ENCODE data around the gene AKAP5.
"Not testable (repeated sequence)": the region's sequence is repeated elsewhere in the genome, so short reads cannot be mapped to it uniquely, and the experiment has no call there.

AKAP5 gene

GRCh38 chr14:64502887-64503433 is 37.7 kb downstream of the AKAP5 start:
- no peak for DNase-seq

- peak; percentile 96 for DNase-seq
Measured at GRCh38 chr14:64503434-64504309, 38.4 kb downstream of the AKAP5 start, which contains the start of gene ZBTB25. Gene ZBTB25 (minus strand): TSS chr14:64503838. CDS start chr14:64490533, 13,305 bp downstream.

GRCh38 chr14:64504310-64504896 is 39.1 kb downstream of the AKAP5 start, which contains the start of gene ZBTB1:
Gene ZBTB1 (plus strand): TSS chr14:64504770. CDS start chr14:64521505, 16,735 bp downstream.
- DNase-seq = peak; percentile 90

- peak; percentile 89 for DNase-seq
Measured at GRCh38 chr14:64504897-64505794, 39.8 kb downstream of the AKAP5 start.

DNA sequence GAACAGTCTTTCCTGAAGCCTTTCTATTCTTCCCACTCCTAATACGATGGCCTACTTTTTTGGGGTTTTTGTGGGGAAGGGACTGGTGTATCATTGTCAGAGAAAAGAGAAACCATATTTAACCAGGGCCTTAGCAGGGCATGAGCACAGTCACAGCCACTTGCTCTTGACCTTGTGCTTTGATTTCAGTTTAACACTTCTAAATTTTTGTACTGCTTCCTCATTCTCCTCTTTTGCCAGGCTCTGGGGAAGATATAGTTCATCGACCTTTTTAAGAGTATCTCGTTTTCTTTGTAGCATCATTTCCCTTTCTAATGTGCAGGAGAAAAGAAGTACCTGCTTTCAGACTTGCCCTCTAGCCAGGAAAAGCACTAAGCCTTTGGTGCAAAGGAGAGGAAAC is 41.4 kb downstream of the AKAP5 start:
- no peak for DNase-seq

DNA sequence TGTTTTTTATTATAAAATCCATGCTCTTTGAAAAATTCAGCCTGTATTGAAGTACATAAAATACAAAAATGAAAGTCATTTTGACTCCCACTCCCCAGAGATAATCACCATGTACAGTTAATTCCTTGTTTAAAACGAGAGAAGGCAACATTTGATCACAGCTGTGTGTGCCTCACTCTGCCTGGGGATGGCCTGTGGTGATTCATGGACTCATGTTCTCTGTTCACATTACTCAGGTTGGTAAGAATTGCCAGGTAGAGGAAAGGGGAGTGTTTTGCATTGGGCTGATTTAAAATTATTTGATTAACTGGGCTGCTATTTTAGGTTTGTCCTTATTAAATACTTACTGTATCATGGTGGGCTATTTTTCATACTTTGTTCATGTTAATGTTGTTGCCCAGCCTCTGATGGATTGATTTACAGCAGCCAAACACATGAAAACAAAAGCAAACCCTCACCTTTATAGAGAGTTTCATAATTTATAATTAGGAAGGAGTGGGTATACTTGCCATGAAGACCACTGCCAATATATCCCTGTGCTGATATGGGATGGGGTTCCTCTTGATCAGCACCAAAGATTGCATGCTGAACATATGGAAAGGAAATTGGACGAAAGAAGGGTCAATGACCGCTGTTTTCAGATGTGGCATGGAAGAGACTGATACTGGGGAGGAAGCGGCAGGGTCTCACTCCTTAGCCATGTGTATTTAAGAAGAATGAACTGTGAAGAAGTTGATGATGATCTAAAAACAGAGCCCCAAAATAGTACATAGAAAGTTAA is 42.3 kb downstream of the AKAP5 start:
- DNase-seq = no peak

GRCh38 chr14:64508215-64508776 is 43.0 kb downstream of the AKAP5 start:
- DNase-seq = no peak

DNA sequence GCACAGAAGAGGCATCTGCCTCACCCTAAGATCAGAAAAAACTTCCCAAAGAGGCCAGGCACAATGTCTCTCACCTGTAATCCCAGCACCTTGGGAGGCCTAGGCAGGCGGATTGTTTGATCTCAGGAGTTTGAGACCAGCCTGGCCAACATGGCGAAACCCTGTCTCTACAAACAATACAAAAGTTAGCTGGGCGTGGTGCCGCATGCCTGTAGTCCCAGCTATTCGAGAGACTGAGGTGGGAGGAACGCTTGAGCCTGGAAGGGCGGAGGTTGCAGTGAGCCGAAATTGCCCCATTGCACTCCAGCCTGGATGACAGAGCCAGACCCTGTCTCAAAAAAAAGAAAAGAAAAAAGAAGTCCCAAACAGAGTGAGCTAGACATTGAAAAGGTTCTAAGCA is 43.7 kb downstream of the AKAP5 start:
- DNase-seq = no peak

GRCh38 chr14:64510825-64511671 is 45.7 kb downstream of the AKAP5 start:
- peak; percentile 71 for DNase-seq

DNA sequence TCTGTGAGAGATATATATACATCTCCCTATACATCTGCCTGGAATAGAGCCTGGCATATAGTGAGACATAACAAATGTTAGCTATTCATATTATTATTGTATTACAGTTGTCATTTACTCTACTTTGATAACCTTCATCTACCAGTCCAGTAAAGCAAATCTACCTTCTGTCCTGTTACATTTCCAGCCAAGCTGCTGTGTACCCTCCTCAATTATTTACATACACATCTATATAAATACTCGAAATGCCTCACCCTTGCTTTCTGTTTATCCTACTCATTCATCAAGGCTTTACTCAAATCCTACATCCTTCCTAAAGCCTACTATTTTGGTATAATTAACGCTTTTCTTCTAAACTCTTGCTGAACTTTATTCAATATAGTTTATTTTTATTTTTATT is 48.0 kb downstream of the AKAP5 start:
- no peak for DNase-seq

DNA sequence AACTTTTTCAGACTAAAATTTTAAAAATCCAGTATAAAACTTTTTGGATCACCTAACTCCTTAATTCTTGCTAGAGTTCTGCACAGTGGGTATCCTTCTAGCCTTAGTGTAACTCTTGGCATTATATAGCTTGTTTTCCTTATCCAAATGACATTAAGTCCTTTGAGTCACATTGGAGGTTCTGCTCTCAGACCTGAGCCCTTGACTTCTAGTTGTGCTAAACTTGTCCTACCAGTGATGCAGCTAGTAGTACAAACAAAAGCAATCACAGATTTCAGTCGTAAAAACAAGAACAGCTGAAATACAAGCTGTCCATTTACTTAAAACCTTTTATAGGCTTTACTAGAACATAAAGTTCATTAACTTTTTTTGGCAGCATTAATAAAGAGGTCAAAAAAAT is 49.8 kb downstream of the AKAP5 start:
- no peak for DNase-seq

DNA sequence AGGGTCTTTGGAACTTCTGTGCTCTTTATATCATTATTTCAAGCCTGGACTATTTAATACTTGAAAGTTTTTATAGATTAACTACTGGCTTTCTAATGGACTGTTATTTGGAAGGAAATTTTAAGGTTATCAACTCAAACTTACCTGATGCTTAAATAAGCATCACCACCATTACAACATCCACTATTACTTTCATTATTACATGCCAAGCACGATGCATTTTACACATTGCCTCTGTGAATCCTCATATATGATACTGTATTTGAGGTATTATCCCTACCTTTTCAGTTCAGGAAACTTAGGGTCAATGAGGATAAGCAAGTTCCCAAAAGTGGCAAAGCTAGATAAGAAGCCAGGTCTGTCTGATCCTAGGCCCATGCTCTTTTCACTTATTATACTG is 51.7 kb downstream of the AKAP5 start:
- DNase-seq = no peak

GRCh38 chr14:64517667-64518066 is 52.4 kb downstream of the AKAP5 start:
- DNase-seq = not testable (repeated sequence)

DNA sequence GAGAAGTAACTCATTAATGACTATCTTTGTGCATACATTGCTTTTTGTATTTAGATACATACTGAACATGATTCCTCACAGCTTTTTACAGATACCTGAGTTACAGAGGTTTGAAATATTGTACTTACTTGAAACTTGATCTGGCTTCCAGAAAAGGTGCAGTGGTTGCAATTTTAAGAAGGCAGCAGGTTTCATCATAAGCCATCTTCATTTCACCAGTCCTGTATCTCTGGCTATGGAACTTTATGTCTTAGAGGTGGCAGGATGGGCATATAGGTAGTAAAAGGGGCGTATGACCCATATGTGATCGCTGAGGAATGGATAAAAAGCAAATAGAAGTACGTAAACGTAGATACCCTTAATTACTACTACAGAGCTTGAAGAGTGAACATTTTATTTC is 52.9 kb downstream of the AKAP5 start:
- DNase-seq = no peak

DNA sequence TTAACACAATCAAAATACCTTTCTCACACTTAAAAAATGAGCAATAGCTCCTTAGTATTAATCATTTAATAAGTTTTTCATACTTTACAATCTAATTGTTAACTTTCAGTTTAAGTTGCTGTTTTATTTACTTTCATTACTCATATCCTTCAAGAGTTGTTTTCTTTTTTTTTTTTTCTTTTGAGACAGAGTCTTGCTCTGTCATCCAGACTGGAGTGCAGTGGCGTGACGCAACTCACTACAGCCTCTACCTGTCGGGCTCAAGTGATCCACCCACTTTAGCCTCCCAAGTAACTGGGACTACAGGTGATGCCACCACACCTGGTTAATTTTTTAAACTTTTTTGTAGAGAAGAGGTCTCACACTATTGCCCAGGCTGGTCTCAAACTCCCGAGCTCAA is 55.4 kb downstream of the AKAP5 start:
- no peak for DNase-seq

GRCh38 chr14:64522591-64523355 is 57.5 kb downstream of the AKAP5 start:
- DNase-seq = no peak

Data from fibroblast of skin of back (primary cell).